NT2/D1 (cell line): ENCODE measurements around the gene MYO3B.

ENCODE experiments used
- SUZ12 ChIP-seq: IDR thresholded peaks from 2 replicates; pipeline ENCODE4 v1.6.1; 2011; ENCODE audit not compliant: insufficient read length, insufficient read depth; ENCODE audit errors: extremely low read depth
- YY1 ChIP-seq: IDR thresholded peaks from 2 replicates; pipeline ENCODE4 v1.6.1; 2011; ENCODE audit not compliant: insufficient read length, insufficient read depth
- ZNF274 ChIP-seq: IDR thresholded peaks from 2 replicates; pipeline ENCODE4 v1.6.1; 2011; ENCODE audit warnings: mild to moderate bottlenecking, low read depth, low read length

GRCh38 chr2:170368370-170368769, 190.4 kb downstream of the MYO3B start:
- TF ChIP-seq ZNF274 (no peak), YY1 (no peak), SUZ12 (no peak)
